DND-41 (cell line): ENCODE data around the gene NPR1.

Source experiments
- ATAC-seq: fragments of 200-7000 bp; cut with Tn5 transposase; 3 replicates; pipeline ENCODE4 v1.9.1; 2021; ENCODE audit warnings: low read depth; ENCODE audit not compliant: insufficient read depth
- DNase-seq: peaks from one replicate; pipeline ENCODE4 v3.0.0-alpha.2; 2020
- H2AFZ ChIP-seq: 2 replicates; pipeline ENCODE4 v1.6.0; 2012; ENCODE audit warnings: low read depth, low read length
- H3K27ac ChIP-seq: 2 replicates; pipeline ENCODE4 v1.5.1; 2012; ENCODE audit warnings: low read length, inconsistent platforms
- H3K27me3 ChIP-seq: fragments of 200-600 bp; sonication (generic); 2 replicates; pipeline ENCODE4 v1.6.0; 2012; ENCODE audit warnings: low read length, mild to moderate bottlenecking, inconsistent platforms; ENCODE audit not compliant: insufficient read depth, poor library complexity
- H3K36me3 ChIP-seq: 2 replicates; pipeline ENCODE4 v1.5.1; 2012; ENCODE audit warnings: low read length, inconsistent platforms; ENCODE audit not compliant: insufficient read depth
- H3K4me1 ChIP-seq: 2 replicates; pipeline ENCODE4 v1.5.1; 2012; ENCODE audit warnings: mild to moderate bottlenecking, low read length; ENCODE audit not compliant: insufficient read depth
- H3K4me2 ChIP-seq: 2 replicates; pipeline ENCODE4 v1.6.0; 2012; ENCODE audit warnings: mild to moderate bottlenecking, moderate library complexity, low read length, inconsistent platforms; ENCODE audit not compliant: insufficient read depth
- H3K4me3 ChIP-seq, 2 experiments: fragments of 200-600 bp in 1 of 2; shearing (Covaris generic) in 1 of 2; 2 replicates each; pipeline ENCODE4 v1.5.1; 2012 to 2016; ENCODE audit warnings: inconsistent platforms in 2 of 2, low read length in 2 of 2, mild to moderate bottlenecking in 2 of 2, low read depth in 1 of 2, moderate library complexity in 1 of 2
- H3K79me2 ChIP-seq: 2 replicates; pipeline ENCODE4 v1.6.0; 2012; ENCODE audit warnings: low read length, inconsistent platforms; ENCODE audit not compliant: insufficient read depth
- H3K9ac ChIP-seq: 2 replicates; pipeline ENCODE4 v1.6.0; 2012; ENCODE audit warnings: low read depth, mild to moderate bottlenecking, inconsistent platforms, low read length, moderate library complexity
- H3K9me3 ChIP-seq: 2 replicates; pipeline ENCODE4 v1.5.1; 2012; ENCODE audit warnings: low read length, moderate library complexity, mild to moderate bottlenecking, inconsistent platforms; ENCODE audit not compliant: insufficient read depth, severe bottlenecking
- H4K20me1 ChIP-seq: 2 replicates; pipeline ENCODE4 v1.6.0; 2012; ENCODE audit warnings: low read length; ENCODE audit not compliant: insufficient read depth
- CTCF ChIP-seq: IDR thresholded peaks from 2 replicates; pipeline ENCODE4 v1.5.1; 2012; ENCODE audit warnings: borderline replicate concordance, low read length, moderate library complexity, mild to moderate bottlenecking; ENCODE audit not compliant: poor library complexity, severe bottlenecking; ENCODE audit errors: extremely low read depth
- EZH2 ChIP-seq: IDR thresholded peaks from 3 replicates; pipeline ENCODE4 v1.6.1; 2012; ENCODE audit warnings: borderline replicate concordance, low read depth, mild to moderate bottlenecking, moderate library complexity, low read length, inconsistent platforms; ENCODE audit not compliant: severe bottlenecking

The NPR1 gene

GRCh38 chr1:153728305-153729066, 50.0 kb downstream of the NPR1 start:
- no peak for ATAC-seq
- peak overlapping the region; percentile 95 for H3K9ac ChIP-seq
- no peaks in the 10 kb centered on the region for H3K27me3 ChIP-seq
- H3K36me3 ChIP-seq = peaks cover 7% of the 10 kb centered on the region
- H3K4me1 ChIP-seq = peaks cover 31% of the 10 kb centered on the region
- no peaks in the 10 kb centered on the region for H4K20me1 ChIP-seq
- no peaks in the 10 kb centered on the region for H3K9me3 ChIP-seq
- H3K27ac ChIP-seq = peak overlapping the region; percentile 93
- H3K79me2 ChIP-seq = peaks cover 34% of the 10 kb centered on the region
- H3K4me2 ChIP-seq = peak overlapping the region; percentile 75
- H2AFZ ChIP-seq = peak overlapping the region; percentile 82
- no peak for TF ChIP-seq CTCF
- no peak for TF ChIP-seq EZH2
- peak; percentile 54 for DNase-seq
- peak overlapping the region; percentile 77 to 94 for H3K4me3 ChIP-seq

- H3K27ac ChIP-seq = no peak overlapping the region
- peak overlapping the region; percentile 75; the same call in 1 of the 2 replicates for H3K4me2 ChIP-seq
- DNase-seq = no peak
- no peak overlapping the region for H3K4me3 ChIP-seq
- H4K20me1 ChIP-seq = no peaks in the 10 kb centered on the region
- ATAC-seq = no peak
- no peak overlapping the region; the same call in 1 of the 2 replicates for H3K9ac ChIP-seq
- H3K4me1 ChIP-seq = peaks cover 31% of the 10 kb centered on the region
- H3K79me2 ChIP-seq = peaks cover 39% of the 10 kb centered on the region
- no peak for TF ChIP-seq CTCF
- no peak for TF ChIP-seq EZH2
- no peak overlapping the region for H2AFZ ChIP-seq
- H3K27me3 ChIP-seq = no peaks in the 10 kb centered on the region
- peaks cover 9% of the 10 kb centered on the region for H3K36me3 ChIP-seq
- H3K9me3 ChIP-seq = no peaks in the 10 kb centered on the region
Measured at GRCh38 chr1:153730468-153730988, 52.0 kb downstream of the NPR1 start.

GRCh38 chr1:153733970-153734369, 55.5 kb downstream of the NPR1 start:
- Histone ChIP-seq H3K4me1 (peaks cover 18% of the 10 kb centered on the region), H4K20me1 (no peaks in the 10 kb centered on the region), H3K27me3 (no peaks in the 10 kb centered on the region), H3K4me2 (no peak overlapping the region), H3K27ac (no peak overlapping the region), H3K9me3 (no peaks in the 10 kb centered on the region), H2AFZ (no peak overlapping the region), H3K79me2 (peaks cover 38% of the 10 kb centered on the region), H3K36me3 (peaks cover 22% of the 10 kb centered on the region), H3K4me3 (no peak overlapping the region), H3K9ac (no peak overlapping the region)
- no peak for TF ChIP-seq EZH2
- no peak for TF ChIP-seq CTCF
- DNase-seq (no peak), ATAC-seq (no peak)
